ENCODE results near the gene FBXL7.
A peak's percentile ranks its signal among the peaks of the same experiment; 100 is the strongest.

Gene FBXL7

DNA sequence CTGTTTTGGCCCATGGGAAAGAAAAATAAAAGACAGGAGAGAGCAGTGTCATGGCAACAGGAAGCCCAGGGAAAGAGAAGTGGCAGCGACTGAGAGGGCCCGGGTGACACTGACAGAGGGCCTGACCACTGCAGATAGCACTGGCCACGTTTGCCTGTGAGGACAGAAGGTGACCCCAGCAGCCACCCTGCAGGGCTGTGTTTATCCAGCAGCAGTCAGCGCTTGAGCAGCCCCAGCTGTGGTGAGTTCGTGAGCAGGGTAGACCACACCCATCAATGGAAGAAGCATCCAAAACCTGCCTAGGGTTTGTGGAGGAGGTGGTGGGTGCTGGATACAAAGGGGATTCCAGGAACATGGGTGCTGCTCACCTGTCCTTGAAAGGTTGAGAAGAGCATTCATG, 457.1 kb downstream of the FBXL7 start:
- DNase-seq (ENCODE audit: extremely low read depth, low read depth), result no peak
- TF ChIP-seq, protein P1, sequence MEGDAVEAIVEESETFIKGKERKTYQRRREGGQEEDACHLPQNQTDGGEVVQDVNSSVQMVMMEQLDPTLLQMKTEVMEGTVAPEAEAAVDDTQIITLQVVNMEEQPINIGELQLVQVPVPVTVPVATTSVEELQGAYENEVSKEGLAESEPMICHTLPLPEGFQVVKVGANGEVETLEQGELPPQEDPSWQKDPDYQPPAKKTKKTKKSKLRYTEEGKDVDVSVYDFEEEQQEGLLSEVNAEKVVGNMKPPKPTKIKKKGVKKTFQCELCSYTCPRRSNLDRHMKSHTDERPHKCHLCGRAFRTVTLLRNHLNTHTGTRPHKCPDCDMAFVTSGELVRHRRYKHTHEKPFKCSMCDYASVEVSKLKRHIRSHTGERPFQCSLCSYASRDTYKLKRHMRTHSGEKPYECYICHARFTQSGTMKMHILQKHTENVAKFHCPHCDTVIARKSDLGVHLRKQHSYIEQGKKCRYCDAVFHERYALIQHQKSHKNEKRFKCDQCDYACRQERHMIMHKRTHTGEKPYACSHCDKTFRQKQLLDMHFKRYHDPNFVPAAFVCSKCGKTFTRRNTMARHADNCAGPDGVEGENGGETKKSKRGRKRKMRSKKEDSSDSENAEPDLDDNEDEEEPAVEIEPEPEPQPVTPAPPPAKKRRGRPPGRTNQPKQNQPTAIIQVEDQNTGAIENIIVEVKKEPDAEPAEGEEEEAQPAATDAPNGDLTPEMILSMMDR (IDR thresholded peaks at IDR 0.05; ENCODE audit: low read depth, low read length, missing control alignments), result no peak
- H3K4me3 ChIP-seq (replicated peaks; ENCODE audit: low read depth, low read length), result no peak overlapping the region

GRCh38 chr5:15959370-15960164, 459.6 kb downstream of the FBXL7 start:
- H3K4me3 ChIP-seq (replicated peaks; ENCODE audit: low read depth, low read length), result no peak overlapping the region
- TF ChIP-seq, protein P1 (IDR thresholded peaks at IDR 0.05; ENCODE audit: low read depth, low read length, missing control alignments), result no peak
- DNase-seq (ENCODE audit: extremely low read depth, low read depth), result peak; percentile 37

DNA sequence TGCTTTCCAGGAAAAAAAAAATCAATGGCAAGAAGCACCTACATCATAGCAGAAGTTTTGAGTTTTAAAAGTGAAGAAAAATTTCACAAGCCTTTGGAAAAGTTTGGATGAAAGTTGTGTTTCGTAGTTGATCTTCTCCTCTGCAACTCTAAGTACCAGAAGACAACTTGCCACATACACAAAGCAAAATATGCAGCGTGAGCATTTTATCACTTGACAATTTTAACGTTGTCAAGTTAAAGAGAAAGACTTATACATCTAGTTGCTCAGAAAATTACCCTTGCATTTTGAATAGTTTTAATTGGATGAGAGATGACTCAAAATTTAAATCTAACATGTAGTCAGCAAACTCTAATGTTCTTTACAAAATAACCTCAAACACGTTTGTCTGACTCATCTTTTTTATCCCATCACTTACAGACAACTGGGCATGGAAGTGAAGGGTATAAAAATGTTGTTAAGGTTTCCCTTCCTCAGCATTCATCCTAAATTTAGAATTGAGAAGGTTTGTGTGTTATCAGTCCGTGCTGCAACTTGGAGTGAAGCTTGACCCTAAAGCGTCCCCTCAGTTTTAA, 466.2 kb downstream of the FBXL7 start:
- TF ChIP-seq, protein P1 (IDR thresholded peaks at IDR 0.05; ENCODE audit: low read depth, low read length, missing control alignments), result no peak
- peak; percentile 9 for DNase-seq (ENCODE audit: extremely low read depth, low read depth)
- no peak overlapping the region for H3K4me3 ChIP-seq (replicated peaks; ENCODE audit: low read depth, low read length)

DNA sequence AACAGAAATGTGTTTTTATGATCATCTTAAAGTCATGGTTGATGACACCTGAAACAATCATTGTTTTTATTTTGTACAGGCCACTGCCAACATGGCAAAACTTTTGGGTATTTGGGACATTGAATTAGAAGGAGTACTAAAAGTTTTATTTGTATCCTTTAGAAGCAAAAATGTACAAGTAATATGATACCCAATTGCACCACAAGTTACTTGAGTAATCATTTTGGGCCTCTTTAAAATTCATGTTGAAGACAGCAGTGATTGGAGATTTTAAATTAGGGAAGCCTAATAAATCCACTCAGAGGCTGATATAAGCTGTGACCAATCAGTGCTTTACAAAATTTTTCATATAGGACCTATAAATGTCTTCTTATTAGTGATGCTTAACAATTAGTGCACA, 466.7 kb downstream of the FBXL7 start:
- TF ChIP-seq, protein P1 (IDR thresholded peaks at IDR 0.05; ENCODE audit: low read depth, low read length, missing control alignments), result no peak
- no peak overlapping the region for H3K4me3 ChIP-seq (replicated peaks; ENCODE audit: low read depth, low read length)
- DNase-seq (ENCODE audit: extremely low read depth, low read depth), result no peak

DNA sequence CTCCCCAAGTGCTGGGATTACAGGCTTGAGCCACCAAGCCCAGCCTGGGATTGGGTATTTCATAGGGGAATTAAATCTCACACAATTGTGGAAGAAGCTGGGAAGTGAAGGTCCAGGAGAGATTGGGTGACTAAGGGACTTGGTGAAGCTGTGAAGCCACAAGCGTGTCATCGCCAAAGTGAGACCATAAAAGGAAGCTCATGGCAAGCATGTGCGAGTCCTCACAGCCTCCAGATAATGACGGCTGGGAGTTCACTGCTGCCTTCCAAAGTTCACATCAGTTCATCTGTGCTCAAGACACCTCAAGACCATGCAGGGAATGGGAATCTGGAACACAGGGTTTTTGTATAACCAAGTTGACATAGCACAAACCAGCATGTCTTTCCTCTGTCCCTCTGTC, 469.0 kb downstream of the FBXL7 start:
- TF ChIP-seq, protein P1 (IDR thresholded peaks at IDR 0.05; ENCODE audit: low read depth, low read length, missing control alignments), result no peak

DNA sequence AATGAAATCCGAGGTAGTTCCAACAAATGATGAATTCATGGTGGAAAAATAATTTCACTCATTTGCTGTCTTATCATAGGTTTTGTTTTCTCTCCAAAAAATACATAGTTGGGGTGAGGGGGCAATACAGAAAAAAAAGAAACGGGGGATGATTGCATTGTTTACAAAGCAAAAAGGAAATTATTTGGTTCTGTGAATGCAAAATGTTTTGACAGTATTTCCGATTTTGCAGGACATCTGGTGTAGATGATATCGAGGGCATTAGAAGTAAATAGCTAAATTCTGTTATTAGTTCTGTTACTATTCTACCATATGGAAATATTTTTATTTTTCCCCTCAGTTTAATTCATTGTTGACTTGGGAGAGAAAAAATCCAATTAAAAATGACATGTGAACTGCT, 477.9 kb downstream of the FBXL7 start:
- DNase-seq (ENCODE audit: extremely low read depth, low read depth), result no peak
- TF ChIP-seq, protein P1 (IDR thresholded peaks at IDR 0.05; ENCODE audit: low read depth, low read length, missing control alignments), result no peak
- H3K4me3 ChIP-seq (replicated peaks; ENCODE audit: low read depth, low read length), result no peak overlapping the region

More for the DNA sequence above, 469.0 kb downstream of the FBXL7 start:
- H3K4me3 ChIP-seq (replicated peaks; ENCODE audit: low read depth, low read length), result no peak overlapping the region
- no peak for DNase-seq (ENCODE audit: extremely low read depth, low read depth)
